Measurements from ENCODE around the gene SRGAP2. TPM values are rescaled to one million over a fixed set of nuclear protein-coding genes. Genes with fewer than 3 reads are reported as not detected.

SRGAP2 gene
- total RNA-seq, 1 donor from 2014 or later = 22.8 TPM

Other genes starting within 250 kb of the SRGAP2 start
- not detected for gene RAB7B, start 200.1 kb upstream of the SRGAP2 start, total RNA-seq (ENCODE audit: unreplicated experiment)
- not detected for gene CTSE, start 179.6 kb upstream of the SRGAP2 start, total RNA-seq (ENCODE audit: unreplicated experiment)
- not detected for gene RHEX, start 150.4 kb upstream of the SRGAP2 start, total RNA-seq (ENCODE audit: unreplicated experiment)
- not detected for gene AVPR1B, start 86.2 kb upstream of the SRGAP2 start, total RNA-seq (ENCODE audit: unreplicated experiment)
- gene FAM72A, start 702 bp upstream of the SRGAP2 start, total RNA-seq (ENCODE audit: unreplicated experiment) = 1.5 TPM

Measured in glutamatergic neuron (in vitro differentiated cells).